Measurements from ENCODE around the gene AMD1. TPM values are rescaled to one million over a fixed set of nuclear protein-coding genes. Genes with fewer than 3 reads are reported as not detected.
A peak's percentile ranks its signal among the peaks of the same experiment; 100 is the strongest.

AMD1 gene
- total and polyA plus RNA-seq, 10 of the 15 experiments (the other 5 are each of a cell fraction or from before 2014, with no cell fraction given): 58.2 to 116 (median 79.3) TPM

- FAIRE-seq: peak; percentile 18
- POLR2A ChIA-PET: interaction anchor here (0.6 to 5.1 kb wide), 10 partner anchors 10 to 94 kb away, joined by 3 to 75 read pairs (median 5); partner anchors contain the start of genes CDK19 and GTF3C6
- H4K20me1 ChIP-seq (ENCODE audit: control insufficient read depth, insufficient read depth): peaks cover 11% of the 10 kb centered on the region; the same call in 1 of the 2 replicates
- RAD21 ChIA-PET (ENCODE audit: unreplicated experiment): interaction anchor here (0.6 to 8.2 kb wide), 10 partner anchors 8 to 287 kb away, joined by 3 to 107 read pairs (median 4); partner anchors contain the start of gene CDK19
- H3K27me3 ChIP-seq (replicated peaks in 1 of 2; ENCODE audit: control insufficient read depth in 2 of 2, insufficient read depth in 2 of 2, low read length in 1 of 2): no peaks in the 10 kb centered on the region
- H3K9me3 ChIP-seq (replicated peaks; ENCODE audit: control insufficient read depth, insufficient read depth, low read length): no peaks in the 10 kb centered on the region
- WGBS (ENCODE audit: insufficient coverage, insufficient replicate concordance, low lambda C conversion rate, missing lambda C conversion rate): 1% methylated on average over 10 of the region's 10 CpGs
- H3K4me2 ChIP-seq (ENCODE audit: control insufficient read depth, insufficient read depth): peak overlapping the region; percentile 95
- H3K36me3 ChIP-seq (ENCODE audit: control insufficient read depth in 2 of 2, insufficient read depth in 2 of 2, low read length in 1 of 2): no peaks in the 10 kb centered on the region
- SMC1A ChIA-PET (ENCODE audit: uncharacterized antibody, unreplicated experiment): interaction anchor here (0.7 to 7.2 kb wide), 21 partner anchors 10 to 393 kb away, joined by 3 to 84 read pairs (median 5); partner anchors contain the start of genes CDK19, GTF3C6 and RPF2
- ATAC-seq: no peak
- H3K4me3 ChIP-seq: peak overlapping the region; percentile 94
- BruUV-seq (replicated peaks): TSS peak; percentile 34
- intact Hi-C loops (cut with micrococcal nuclease; ENCODE audit: unreplicated experiment) (loop anchor here (2.0 to 5.0 kb wide), 2 partner anchors 68 to 350 kb away; no protein-coding TSS in a partner anchor), in situ Hi-C loops (cut with MboI) (loop anchor here (5.0 kb wide), 1 partner anchor 195 kb away; no protein-coding TSS in a partner anchor)
- peaks cover 41% of the 10 kb centered on the region for H3K4me1 ChIP-seq (ENCODE audit: control insufficient read depth, insufficient read depth, low read length)
- peaks cover 85% of the 10 kb centered on the region for H3K79me2 ChIP-seq (ENCODE audit: control insufficient read depth, insufficient read depth, low read length)
- H3K27ac ChIP-seq (ENCODE audit: control insufficient read depth, insufficient read depth): peak overlapping the region; percentile 93
- DNase-seq (ENCODE audit: low read depth, low spot score): no peak
- TF ChIP-seq NR2C1 (IDR thresholded peaks at IDR 0.05) (peak; percentile 48; the same call in 1 of the 2 replicates), MXI1 (IDR thresholded peaks at IDR 0.05; ENCODE audit: low read depth, low read length) (no peak), CREB1 (IDR thresholded peaks at IDR 0.05; ENCODE audit: low read depth) (no peak), GABPA (IDR thresholded peaks at IDR 0.05; ENCODE audit: low read depth) (0 out of 2 replicates have a peak, but pooled peaks have one; percentile 15), KLF5 (IDR thresholded peaks at IDR 0.05; ENCODE audit: partially characterized antibody) (no peak), PAX8 (IDR thresholded peaks at IDR 0.05) (peak; percentile 31; the same call in 1 of the 2 replicates), SMAD5 (IDR thresholded peaks at IDR 0.05; ENCODE audit: low read depth) (0 out of 2 replicates have a peak, but pooled peaks have one; percentile 25)
- CTCF ChIA-PET: interaction anchor here (0.7 to 5.3 kb wide), 17 partner anchors 10 to 258 kb away, joined by 3 to 87 read pairs (median 5); partner anchors contain the start of genes CDK19 and GTF3C6
- H3K9ac ChIP-seq (ENCODE audit: control insufficient read depth, insufficient read depth, low read length): peak overlapping the region; percentile 91
- no peak overlapping the region for H2AFZ ChIP-seq (ENCODE audit: control insufficient read depth, low read depth, low read length)
Measured at GRCh38 chr6:110876806-110877564, 2.4 kb downstream of the AMD1 start.

Measured in GM12878 (cell line).